ENCODE data around the gene TH.

The TH gene

GRCh38 chr11:2174361-2174760 is 2.7 kb upstream of the TH start:
- TF ChIP-seq ZFX (IDR thresholded peaks at IDR 0.05; ENCODE audit: borderline replicate concordance) (no peak), CTCF (IDR thresholded peaks at IDR 0.05) (no peak)
- H3K27ac ChIP-seq = no peak overlapping the region

- no peak for TF ChIP-seq ZFX (IDR thresholded peaks at IDR 0.05; ENCODE audit: borderline replicate concordance)
- no peak for TF ChIP-seq CTCF (IDR thresholded peaks at IDR 0.05)
These were observed 2.1 kb upstream of the TH start for GRCh38 chr11:2173761-2174160.

GRCh38 chr11:2173150-2173693 is 1.6 kb upstream of the TH start:
- no peak overlapping the region for H3K27ac ChIP-seq
- TF ChIP-seq CTCF (IDR thresholded peaks at IDR 0.05) = peak; percentile 64
- no peak for TF ChIP-seq ZFX (IDR thresholded peaks at IDR 0.05; ENCODE audit: borderline replicate concordance)

More at GRCh38 chr11:2173761-2174160, 2.1 kb upstream of the TH start:
- no peak overlapping the region for H3K27ac ChIP-seq

GRCh38 chr11:2172676-2173075 is 1.1 kb upstream of the TH start:
- H3K27ac ChIP-seq = no peak overlapping the region
- no peak for TF ChIP-seq CTCF (IDR thresholded peaks at IDR 0.05)
- TF ChIP-seq ZFX (IDR thresholded peaks at IDR 0.05; ENCODE audit: borderline replicate concordance) = no peak

GRCh38 chr11:2169626-2170570 is 1.7 kb downstream of the TH start:
- no peak overlapping the region for H3K27ac ChIP-seq
- TF ChIP-seq ZFX (IDR thresholded peaks at IDR 0.05; ENCODE audit: borderline replicate concordance) (no peak), CTCF (IDR thresholded peaks at IDR 0.05) (no peak)

- no peak overlapping the region for H3K27ac ChIP-seq
- TF ChIP-seq CTCF (IDR thresholded peaks at IDR 0.05) = no peak
- no peak for TF ChIP-seq ZFX (IDR thresholded peaks at IDR 0.05; ENCODE audit: borderline replicate concordance)
These were observed 2.6 kb downstream of the TH start for GRCh38 chr11:2169005-2169378.
